Body of pancreas (tissue), 4 donors: ENCODE data around the gene CLK4.

ENCODE experiments used
- POLR2A ChIP-seq, 3 donors: fragments of 450-650 bp; IDR thresholded peaks; one replicate each; pipeline ENCODE4 v1.6.1; 2016; ENCODE audit warnings: antibody characterized with exemption in 3 of 3, mild to moderate bottlenecking in 2 of 3
- TF ChIP-seq, protein P1 (sequence below), 7 experiments: fragments of 450-650 bp in 4 of 7; fragments of 200-600 bp in 3 of 7; sonication (generic) in 3 of 7; IDR thresholded peaks; one replicate each; pipeline ENCODE4 v1.5.1; 2016 to 2019; ENCODE audit warnings: antibody characterized with exemption in 7 of 7

DNA sequence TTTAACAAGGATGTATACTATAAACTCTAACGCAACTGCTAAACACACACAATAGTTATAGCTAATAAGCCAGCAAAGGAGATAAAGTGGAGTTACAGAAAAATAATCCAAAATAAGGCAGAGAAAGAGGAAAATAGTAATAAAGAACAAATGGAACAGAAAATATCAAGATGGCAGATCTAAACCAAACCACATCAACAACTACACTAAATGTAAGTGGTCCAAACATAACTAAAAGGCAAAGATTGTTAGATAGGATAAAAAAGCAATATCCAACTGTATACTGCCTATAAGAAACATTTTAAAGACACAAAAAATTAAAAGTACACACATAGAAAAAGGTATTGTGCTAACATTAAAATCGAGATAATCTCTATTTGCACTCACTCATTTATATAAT is 31.1 kb downstream of the CLK4 start:
- TF ChIP-seq POLR2A (IDR thresholded peaks at IDR 0.05), result no peak
- TF ChIP-seq, protein P1, sequence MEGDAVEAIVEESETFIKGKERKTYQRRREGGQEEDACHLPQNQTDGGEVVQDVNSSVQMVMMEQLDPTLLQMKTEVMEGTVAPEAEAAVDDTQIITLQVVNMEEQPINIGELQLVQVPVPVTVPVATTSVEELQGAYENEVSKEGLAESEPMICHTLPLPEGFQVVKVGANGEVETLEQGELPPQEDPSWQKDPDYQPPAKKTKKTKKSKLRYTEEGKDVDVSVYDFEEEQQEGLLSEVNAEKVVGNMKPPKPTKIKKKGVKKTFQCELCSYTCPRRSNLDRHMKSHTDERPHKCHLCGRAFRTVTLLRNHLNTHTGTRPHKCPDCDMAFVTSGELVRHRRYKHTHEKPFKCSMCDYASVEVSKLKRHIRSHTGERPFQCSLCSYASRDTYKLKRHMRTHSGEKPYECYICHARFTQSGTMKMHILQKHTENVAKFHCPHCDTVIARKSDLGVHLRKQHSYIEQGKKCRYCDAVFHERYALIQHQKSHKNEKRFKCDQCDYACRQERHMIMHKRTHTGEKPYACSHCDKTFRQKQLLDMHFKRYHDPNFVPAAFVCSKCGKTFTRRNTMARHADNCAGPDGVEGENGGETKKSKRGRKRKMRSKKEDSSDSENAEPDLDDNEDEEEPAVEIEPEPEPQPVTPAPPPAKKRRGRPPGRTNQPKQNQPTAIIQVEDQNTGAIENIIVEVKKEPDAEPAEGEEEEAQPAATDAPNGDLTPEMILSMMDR (IDR thresholded peaks at IDR 0.05), result no peak
